ENCODE data around the gene CCDC8. TPM values are rescaled to one million over a fixed set of nuclear protein-coding genes. Genes with fewer than 3 reads are reported as not detected.

The CCDC8 gene
- total RNA-seq, 4 donors from 2014 or later = 0.70 to 2.5 (median 0.90) TPM

DNA sequence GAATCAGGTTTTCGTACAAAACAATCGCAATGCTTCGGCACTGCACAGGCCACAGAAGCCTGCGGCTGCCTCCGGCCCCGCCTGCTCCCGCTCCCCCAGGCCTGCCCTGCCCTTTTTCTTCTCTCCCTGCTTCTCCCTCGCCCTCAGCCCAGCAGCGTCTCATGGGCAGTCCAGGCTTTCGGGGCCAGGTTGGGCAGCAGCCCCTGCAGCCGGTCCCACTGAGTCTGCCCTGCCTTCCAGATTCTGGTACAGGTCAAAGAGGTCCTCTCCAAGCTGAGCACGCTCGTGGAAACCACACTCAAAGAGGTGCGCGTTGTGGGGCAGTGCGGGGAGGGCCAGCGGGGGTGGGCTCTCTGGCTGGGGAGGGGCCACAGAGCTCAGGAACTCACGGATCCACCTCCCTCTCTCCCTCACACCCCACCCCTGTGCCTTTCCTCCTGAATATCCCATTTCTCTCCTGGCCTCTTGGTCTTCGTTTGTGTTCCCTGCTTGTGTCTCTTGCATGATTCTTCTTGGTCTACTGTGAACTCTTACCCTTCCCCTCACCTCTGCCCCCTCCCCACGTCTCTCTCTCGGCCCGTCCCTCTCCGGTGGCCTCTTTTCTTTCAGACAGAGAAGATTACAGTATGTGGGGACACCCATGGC lies 30.1 kb downstream of the CCDC8 start:
- Histone ChIP-seq H3K4me1 (no peaks in the 10 kb centered on the region), H3K27me3 (no peaks in the 10 kb centered on the region), H3K4me3 (no peak overlapping the region), H3K9me3 (no peaks in the 10 kb centered on the region), H3K27ac (no peak overlapping the region), H3K36me3 (peaks cover 0 to 92% (median 0%) of the 10 kb centered on the region in 3 donors)
- no peak for TF ChIP-seq POLR2A (IDR thresholded peaks at IDR 0.05)
- TF ChIP-seq, protein P1, sequence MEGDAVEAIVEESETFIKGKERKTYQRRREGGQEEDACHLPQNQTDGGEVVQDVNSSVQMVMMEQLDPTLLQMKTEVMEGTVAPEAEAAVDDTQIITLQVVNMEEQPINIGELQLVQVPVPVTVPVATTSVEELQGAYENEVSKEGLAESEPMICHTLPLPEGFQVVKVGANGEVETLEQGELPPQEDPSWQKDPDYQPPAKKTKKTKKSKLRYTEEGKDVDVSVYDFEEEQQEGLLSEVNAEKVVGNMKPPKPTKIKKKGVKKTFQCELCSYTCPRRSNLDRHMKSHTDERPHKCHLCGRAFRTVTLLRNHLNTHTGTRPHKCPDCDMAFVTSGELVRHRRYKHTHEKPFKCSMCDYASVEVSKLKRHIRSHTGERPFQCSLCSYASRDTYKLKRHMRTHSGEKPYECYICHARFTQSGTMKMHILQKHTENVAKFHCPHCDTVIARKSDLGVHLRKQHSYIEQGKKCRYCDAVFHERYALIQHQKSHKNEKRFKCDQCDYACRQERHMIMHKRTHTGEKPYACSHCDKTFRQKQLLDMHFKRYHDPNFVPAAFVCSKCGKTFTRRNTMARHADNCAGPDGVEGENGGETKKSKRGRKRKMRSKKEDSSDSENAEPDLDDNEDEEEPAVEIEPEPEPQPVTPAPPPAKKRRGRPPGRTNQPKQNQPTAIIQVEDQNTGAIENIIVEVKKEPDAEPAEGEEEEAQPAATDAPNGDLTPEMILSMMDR (IDR thresholded peaks at IDR 0.05) = no peak
- peak in 1 of 3 donors; percentile 19 for DNase-seq

DNA sequence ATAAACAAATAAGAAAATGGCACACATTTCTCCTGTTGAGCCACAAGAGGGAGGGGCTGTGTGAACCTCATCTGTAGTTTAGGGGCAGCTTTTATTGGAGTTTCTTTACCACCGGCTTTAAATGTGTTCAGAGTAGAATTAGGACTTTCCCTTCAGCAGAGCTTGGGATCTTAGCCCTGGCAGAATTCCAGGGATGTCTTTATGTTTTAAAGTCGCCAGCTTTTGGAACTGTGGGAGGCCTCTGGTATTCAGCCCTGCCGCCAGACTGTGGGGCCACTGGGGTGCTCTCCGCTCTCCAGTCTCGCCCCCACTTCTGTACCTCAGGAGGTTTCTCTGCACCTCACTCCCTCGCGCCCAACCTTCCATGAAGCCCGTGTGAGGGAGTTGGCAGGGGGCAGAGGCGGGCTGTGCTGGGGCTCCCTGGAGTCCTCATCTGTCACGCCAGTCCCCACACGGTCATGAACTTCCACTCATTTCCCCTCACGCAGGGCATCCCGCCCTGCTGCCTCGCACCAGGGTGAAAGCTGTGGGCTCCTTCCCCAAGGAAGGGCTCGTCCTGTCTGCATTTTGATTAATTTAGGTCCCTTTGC lies 31.5 kb downstream of the CCDC8 start:
- Histone ChIP-seq H3K27me3 (no peaks in the 10 kb centered on the region), H3K36me3 (peaks cover 0 to 85% (median 0%) of the 10 kb centered on the region in 3 donors), H3K4me3 (no peak overlapping the region), H3K9me3 (no peaks in the 10 kb centered on the region), H3K27ac (no peak overlapping the region), H3K4me1 (no peaks in the 10 kb centered on the region)
- DNase-seq = no peak
- TF ChIP-seq, protein P1 (IDR thresholded peaks at IDR 0.05) = no peak
- TF ChIP-seq POLR2A (IDR thresholded peaks at IDR 0.05) = no peak

DNA sequence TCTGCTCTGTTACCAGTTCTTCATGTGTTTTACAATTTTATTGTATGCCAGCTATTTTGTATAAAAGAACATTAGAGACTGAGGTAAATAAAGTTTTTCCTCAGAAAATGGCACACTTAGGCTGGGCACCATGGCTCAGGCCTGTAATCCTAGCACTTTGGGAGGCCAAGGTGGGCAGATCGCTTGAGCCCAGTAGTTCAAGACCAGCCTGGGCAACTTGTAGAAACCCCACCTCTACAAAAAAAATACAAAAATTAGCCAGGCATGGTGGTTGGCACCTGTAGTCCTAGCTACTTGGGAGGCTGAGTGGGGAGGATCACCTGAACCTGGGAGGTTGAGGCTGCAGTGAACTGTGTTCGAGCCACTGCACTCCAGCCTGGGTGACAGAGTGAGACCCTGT lies 32.0 kb downstream of the CCDC8 start:
- DNase-seq = no peak
- no peak overlapping the region for H3K27ac ChIP-seq
- TF ChIP-seq, protein P1 (IDR thresholded peaks at IDR 0.05) = no peak
- TF ChIP-seq POLR2A (IDR thresholded peaks at IDR 0.05) = no peak
- H3K9me3 ChIP-seq = no peaks in the 10 kb centered on the region
- no peak overlapping the region for H3K4me3 ChIP-seq
- H3K36me3 ChIP-seq = peaks cover 0 to 85% (median 0%) of the 10 kb centered on the region in 3 donors
- H3K4me1 ChIP-seq = no peaks in the 10 kb centered on the region
- H3K27me3 ChIP-seq = no peaks in the 10 kb centered on the region

DNA sequence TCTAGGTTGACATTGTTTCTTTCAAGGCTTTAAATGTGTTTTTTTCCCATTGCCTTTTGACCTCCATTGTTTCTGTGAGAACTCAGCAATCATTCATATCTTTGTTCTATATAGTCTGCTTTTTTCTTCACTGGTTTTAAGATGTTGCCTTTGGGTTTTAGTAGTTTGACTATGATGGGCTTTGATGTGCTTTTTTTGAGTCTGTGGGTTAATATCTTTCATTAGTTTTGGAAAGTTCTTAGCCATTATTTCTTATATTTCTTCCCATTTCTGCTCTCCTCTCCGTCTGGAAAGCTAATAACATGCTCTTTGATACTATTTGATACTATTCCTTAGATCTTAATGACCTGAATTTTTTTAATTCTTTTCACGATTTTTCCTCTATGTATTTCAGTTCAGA lies 32.7 kb downstream of the CCDC8 start:
- TF ChIP-seq, protein P1 (IDR thresholded peaks at IDR 0.05) = no peak
- Histone ChIP-seq H3K4me1 (no peaks in the 10 kb centered on the region), H3K36me3 (peaks cover 0 to 88% (median 0%) of the 10 kb centered on the region in 3 donors), H3K27me3 (no peaks in the 10 kb centered on the region), H3K27ac (no peak overlapping the region), H3K9me3 (no peaks in the 10 kb centered on the region), H3K4me3 (no peak overlapping the region)
- DNase-seq = no peak

DNA sequence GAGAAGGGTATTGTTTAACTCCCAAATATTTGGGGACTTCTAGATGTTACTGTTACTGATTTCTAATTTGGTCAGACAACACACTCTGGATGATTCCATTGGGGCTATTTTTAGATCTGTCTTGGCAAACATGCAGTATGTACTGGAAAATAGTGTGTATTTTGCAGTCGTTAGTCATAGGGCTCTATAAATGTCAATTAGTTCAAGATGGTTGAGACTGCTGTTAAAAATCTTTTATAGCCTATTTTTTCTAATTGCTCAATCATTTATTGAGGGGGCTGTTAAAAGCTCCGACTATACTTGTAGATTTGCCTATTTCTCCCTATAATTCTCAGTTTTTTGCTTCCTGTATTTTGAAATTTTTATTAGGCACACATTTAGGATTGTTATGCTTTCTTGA lies 35.1 kb downstream of the CCDC8 start:
- DNase-seq = no peak
- no peak for TF ChIP-seq POLR2A (IDR thresholded peaks at IDR 0.05)
- TF ChIP-seq, protein P1 (IDR thresholded peaks at IDR 0.05) = no peak
- H3K9me3 ChIP-seq = no peaks in the 10 kb centered on the region
- peaks cover 0 to 11% (median 0%) of the 10 kb centered on the region in 4 donors for H3K4me1 ChIP-seq
- peak overlapping the region in 1 of 4 donors; percentile 3 for H3K27ac ChIP-seq
- no peaks in the 10 kb centered on the region for H3K27me3 ChIP-seq
- H3K36me3 ChIP-seq = peaks cover 0 to 67% (median 0%) of the 10 kb centered on the region in 3 donors
- no peak overlapping the region for H3K4me3 ChIP-seq
